ENCODE results near the gene RGS16. TPM values are rescaled to one million over a fixed set of nuclear protein-coding genes. Genes with fewer than 3 reads are reported as not detected.

RGS16 gene
- total and polyA plus RNA-seq, 2 donors (not counting 1 experiment from before 2014, with no cell fraction given): 3.3 to 11.4 TPM

GRCh38 chr1:182615468-182616129 lies 11.4 kb upstream of the RGS16 start:
- Histone ChIP-seq H3K4me1 (ENCODE audit: control insufficient read depth in 2 of 2, insufficient read depth in 2 of 2, low read length in 2 of 2) (peaks cover 25 to 28% of the 10 kb centered on the region in 2 donors), H3K4me3 (ENCODE audit: control extremely low read depth in 1 of 5, extremely low read depth in 1 of 5, insufficient read depth in 1 of 5, low read depth in 2 of 5, low read length in 4 of 5) (peak overlapping the region; percentile 50 to 89 (median 63)), H3K36me3 (replicated peaks in 1 of 2; ENCODE audit: control extremely low read depth in 1 of 2, control insufficient read depth in 1 of 2, extremely low read depth in 1 of 2, insufficient read depth in 2 of 2, low read length in 1 of 2) (no peaks in the 10 kb centered on the region), H3K9me3 (ENCODE audit: control extremely low read depth in 1 of 3, control insufficient read depth in 2 of 3, insufficient read depth in 1 of 3, low read length in 2 of 3) (no peaks in the 10 kb centered on the region), H3K27me3 (replicated peaks in 1 of 4; ENCODE audit: control extremely low read depth in 1 of 4, control insufficient read depth in 3 of 4, insufficient read depth in 4 of 4, low read length in 3 of 4) (peaks cover 2 to 38% (median 11%) of the 10 kb centered on the region in 4 experiments), H3K79me2 (ENCODE audit: control insufficient read depth, insufficient read depth, low read length) (no peaks in the 10 kb centered on the region), H2AFZ (ENCODE audit: insufficient read depth, low read depth, low read length, poor library complexity, severe bottlenecking) (peak overlapping the region; percentile 77), H4K20me1 (ENCODE audit: control insufficient read depth, insufficient read depth, low read length, poor library complexity, severe bottlenecking) (no peaks in the 10 kb centered on the region), H3K9ac (ENCODE audit: low read length) (peak overlapping the region; percentile 77), H3K27ac (ENCODE audit: low read length in 2 of 2) (peak overlapping the region in 1 of 2 donors; percentile 71), H3K4me2 (replicated peaks; ENCODE audit: low read depth, low read length, poor library complexity, severe bottlenecking) (peak overlapping the region; percentile 94)
- ChIA-PET POLR2A (interaction anchor here (0.6 to 2.7 kb wide), 5 partner anchors 9 to 28 kb away, joined by 3 to 10 read pairs (median 5); partner anchors contain the start of gene RGS16), CTCF (interaction anchor here (1.0 to 6.4 kb wide), 7 partner anchors 8 to 171 kb away, joined by 3 to 70 read pairs (median 5); partner anchors contain the start of gene RGS16)
- TF ChIP-seq EZH2 (IDR thresholded peaks at IDR 0.05; ENCODE audit: borderline replicate concordance, insufficient read depth, low read depth, low read length, poor library complexity, severe bottlenecking) (no peak), CTCF (IDR thresholded peaks at IDR 0.05) (no peak)
- DNase-seq: peak; percentile 64
- ATAC-seq (ENCODE audit: low read depth): peak; percentile 29
- Mint-ChIP-seq H3K27me3 (peaks cover 8% of the 10 kb centered on the region), H3K4me1 (peaks cover 29% of the 10 kb centered on the region), H3K27ac (peak overlapping the region; percentile 77), H3K9me3 (ENCODE audit: insufficient read depth) (peaks cover under 1% of the 10 kb centered on the region), H3K4me3 (peak overlapping the region; percentile 92)
- 3% methylated on average over 8 of the region's 11 CpGs for WGBS (ENCODE audit: insufficient coverage)
- intact Hi-C loops (cut with micrococcal nuclease): loop anchor here (1.0 to 5.0 kb wide), 2 partner anchors 11 to 172 kb away; partner anchors contain the start of genes NPL and RGS16
